Astrocyte (in vitro differentiated cells and primary cell): ENCODE results near the gene ACYP2.

Source experiments
- EZH2 ChIP-seq: IDR thresholded peaks from 2 replicates; pipeline ENCODE4 v1.6.1; 2012; ENCODE audit warnings: mild to moderate bottlenecking, low read length, inconsistent platforms; ENCODE audit not compliant: insufficient read depth
- TF ChIP-seq, protein P1 (sequence below): IDR thresholded peaks from 2 replicates; pipeline ENCODE4 v1.5.1; 2011; ENCODE audit warnings: low read depth, mild to moderate bottlenecking, inconsistent platforms, low read length, moderate library complexity; ENCODE audit not compliant: insufficient read depth

DNA sequence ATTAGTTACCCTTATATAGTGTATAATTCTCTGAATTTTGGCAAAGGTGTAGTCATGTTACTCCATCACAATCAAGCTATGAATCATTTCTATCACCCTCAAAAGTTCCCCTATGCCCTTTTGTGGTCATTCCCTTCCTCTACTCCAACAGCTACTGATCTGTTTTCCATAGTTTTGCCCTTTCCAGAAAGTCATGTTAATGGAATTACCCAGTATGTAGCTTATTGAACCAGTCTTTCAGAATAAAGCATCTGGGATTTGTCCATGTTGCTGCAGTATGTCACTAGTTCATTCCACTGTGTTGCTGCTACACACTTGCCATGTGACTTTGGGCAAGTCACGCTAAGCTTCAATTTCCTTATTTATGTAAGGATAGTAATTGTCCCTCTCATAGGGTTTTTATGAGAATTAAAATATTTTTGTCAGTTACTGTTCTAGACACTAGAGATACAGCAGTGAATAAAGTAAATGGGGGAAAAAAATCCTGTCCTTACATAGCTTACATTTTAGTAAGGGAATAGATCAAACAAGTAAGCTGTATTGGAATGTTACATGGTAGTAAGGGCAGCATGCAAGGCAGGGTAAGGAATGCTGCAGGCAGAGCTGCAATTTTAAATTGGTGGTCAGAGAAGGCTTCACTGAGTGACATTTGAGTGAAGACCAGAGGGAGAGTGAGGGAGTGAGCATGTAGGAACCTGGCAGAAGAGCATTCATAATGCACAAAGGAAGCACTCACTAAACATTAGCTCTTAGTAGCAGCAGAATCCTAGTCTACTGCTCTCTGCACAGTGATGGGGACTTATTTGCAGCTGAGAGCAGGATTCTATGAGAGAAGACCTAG is 220.9 kb downstream of the ACYP2 start:
- TF ChIP-seq, protein P1, sequence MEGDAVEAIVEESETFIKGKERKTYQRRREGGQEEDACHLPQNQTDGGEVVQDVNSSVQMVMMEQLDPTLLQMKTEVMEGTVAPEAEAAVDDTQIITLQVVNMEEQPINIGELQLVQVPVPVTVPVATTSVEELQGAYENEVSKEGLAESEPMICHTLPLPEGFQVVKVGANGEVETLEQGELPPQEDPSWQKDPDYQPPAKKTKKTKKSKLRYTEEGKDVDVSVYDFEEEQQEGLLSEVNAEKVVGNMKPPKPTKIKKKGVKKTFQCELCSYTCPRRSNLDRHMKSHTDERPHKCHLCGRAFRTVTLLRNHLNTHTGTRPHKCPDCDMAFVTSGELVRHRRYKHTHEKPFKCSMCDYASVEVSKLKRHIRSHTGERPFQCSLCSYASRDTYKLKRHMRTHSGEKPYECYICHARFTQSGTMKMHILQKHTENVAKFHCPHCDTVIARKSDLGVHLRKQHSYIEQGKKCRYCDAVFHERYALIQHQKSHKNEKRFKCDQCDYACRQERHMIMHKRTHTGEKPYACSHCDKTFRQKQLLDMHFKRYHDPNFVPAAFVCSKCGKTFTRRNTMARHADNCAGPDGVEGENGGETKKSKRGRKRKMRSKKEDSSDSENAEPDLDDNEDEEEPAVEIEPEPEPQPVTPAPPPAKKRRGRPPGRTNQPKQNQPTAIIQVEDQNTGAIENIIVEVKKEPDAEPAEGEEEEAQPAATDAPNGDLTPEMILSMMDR, result no peak
- no peak for TF ChIP-seq EZH2
